HepG2 (cell line): ENCODE data around the gene TTC19. TPM values are rescaled to one million over a fixed set of nuclear protein-coding genes. Genes with fewer than 3 reads are reported as not detected.

Experiments
- CTCF ChIP-seq: sonication (generic); formaldehyde crosslinking; IDR thresholded peaks from 2 replicates; pipeline ENCODE4 v1.5.0; 2020; ENCODE audit warnings: mild to moderate bottlenecking, missing genetic modification reagents, moderate library complexity
- ELF4 ChIP-seq: sonication (generic); formaldehyde crosslinking; IDR thresholded peaks from 2 replicates; pipeline ENCODE4 v1.5.0; 2020; ENCODE audit warnings: missing genetic modification reagents, mild to moderate bottlenecking, moderate library complexity, borderline replicate concordance
- GPBP1L1 ChIP-seq: sonication (generic); formaldehyde crosslinking; IDR thresholded peaks from 2 replicates; pipeline ENCODE4 v1.5.0; 2020; ENCODE audit warnings: mild to moderate bottlenecking, missing genetic modification reagents
- MBD4 ChIP-seq: IDR thresholded peaks from 2 replicates; pipeline ENCODE4 v1.6.1; 2012; ENCODE audit warnings: low read length, inconsistent platforms, borderline replicate concordance
- NCOA5 ChIP-seq: sonication (generic); formaldehyde crosslinking; IDR thresholded peaks from 2 replicates; pipeline ENCODE4 v1.4.0; 2020; ENCODE audit warnings: missing genetic modification reagents
- NFE2L1 ChIP-seq: sonication (generic); formaldehyde crosslinking; IDR thresholded peaks from 2 replicates; pipeline ENCODE4 v1.4.0; 2020; ENCODE audit warnings: missing genetic modification reagents, mild to moderate bottlenecking, borderline replicate concordance
- NFKBIZ ChIP-seq: IDR thresholded peaks from 2 replicates; pipeline ENCODE4 v1.6.1; 2018; ENCODE audit warnings: missing genetic modification reagents, missing compliant biosample characterization
- NKX3-1 ChIP-seq: sonication (generic); formaldehyde crosslinking; IDR thresholded peaks from 2 replicates; pipeline ENCODE4 v1.5.0; 2020; ENCODE audit warnings: missing genetic modification reagents
- PAX8 ChIP-seq: sonication (generic); formaldehyde crosslinking; IDR thresholded peaks from 2 replicates; pipeline ENCODE4 v1.8.0; 2022; ENCODE audit warnings: mild to moderate bottlenecking, missing genetic modification reagents, borderline replicate concordance
- RAD51 ChIP-seq: fragments of 450-650 bp; IDR thresholded peaks from 2 replicates; pipeline ENCODE4 v1.6.1; 2016; ENCODE audit warnings: borderline replicate concordance
- SYNCRIP ChIP-seq: fragments of 200-400 bp; formaldehyde crosslinking; IDR thresholded peaks from 2 replicates; pipeline ENCODE4 v1.6.1; 2018; ENCODE audit warnings: mild to moderate bottlenecking, low read depth, low read length; ENCODE audit not compliant: insufficient read depth
- TAF1 ChIP-seq: sonication (generic); formaldehyde crosslinking; IDR thresholded peaks from 2 replicates; pipeline ENCODE4 v1.4.0; 2020; ENCODE audit warnings: missing genetic modification reagents
- THRA ChIP-seq: sonication (generic); formaldehyde crosslinking; IDR thresholded peaks from 2 replicates; pipeline ENCODE4 v1.4.0; 2020; ENCODE audit warnings: missing genetic modification reagents, borderline replicate concordance
- USF2 ChIP-seq, 2 experiments: sonication (generic) in 1 of 2; formaldehyde crosslinking in 1 of 2; IDR thresholded peaks; 2 replicates each; pipeline versions ENCODE4 v1.5.1 to v1.6.1; 2011 to 2020; ENCODE audit warnings: borderline replicate concordance in 1 of 2, low read depth in 1 of 2, low read length in 1 of 2, mild to moderate bottlenecking in 1 of 2, missing genetic modification reagents in 1 of 2, moderate library complexity in 1 of 2
- ZBTB7A ChIP-seq: sonication (generic); formaldehyde crosslinking; IDR thresholded peaks from 2 replicates; pipeline ENCODE4 v1.8.0; 2022; ENCODE audit warnings: mild to moderate bottlenecking, missing genetic modification reagents
- ZC3H13 ChIP-seq: sonication (generic); formaldehyde crosslinking; IDR thresholded peaks from 2 replicates; pipeline ENCODE4 v1.8.1; 2023; ENCODE audit warnings: mild to moderate bottlenecking, missing genetic modification reagents, moderate library complexity
- ZMYM3 ChIP-seq: sonication (generic); formaldehyde crosslinking; IDR thresholded peaks from 2 replicates; pipeline ENCODE4 v1.5.1; 2020; ENCODE audit warnings: mild to moderate bottlenecking, missing genetic modification reagents
- ZNF232 ChIP-seq: sonication (generic); formaldehyde crosslinking; IDR thresholded peaks from 2 replicates; pipeline ENCODE4 v1.4.0; 2020; ENCODE audit warnings: missing genetic modification reagents, borderline replicate concordance
- ZNF383 ChIP-seq: sonication (generic); formaldehyde crosslinking; IDR thresholded peaks from 2 replicates; pipeline ENCODE4 v1.4.0; 2020; ENCODE audit warnings: missing genetic modification reagents, mild to moderate bottlenecking, borderline replicate concordance
- ZNF660 ChIP-seq: sonication (generic); formaldehyde crosslinking; IDR thresholded peaks from 2 replicates; pipeline ENCODE4 v1.5.1; 2020; ENCODE audit warnings: mild to moderate bottlenecking, low read depth, missing genetic modification reagents, borderline replicate concordance
- polyA plus RNA-seq, 8 experiments: library from polyadenylated mRNA; depleted of rRNA in 3 of 8; stranded (reverse) in 7 of 8; unstranded in 1 of 8; fragments of >200 nt; fragmentation: Illumina TruSeq in 4 of 8; extraction: Trizol in 4 of 8; gene quantifications; 2 replicates each; pipeline versions ENCODE4 v1.2.1 to v1.2.3, GENCODE V29; 2011 to 2016; ENCODE audit warnings: low read depth in 4 of 8, missing spikeins in 1 of 8, mixed read lengths in 1 of 8; ENCODE audit not compliant: insufficient read depth in 1 of 8
- total RNA-seq, 5 experiments: library from RNA; depleted of rRNA; stranded (reverse); fragments of >200 nt; fragmentation: Illumina TruSeq; extraction: Trizol; gene quantifications; 2 replicates each; pipeline ENCODE4 v1.2.3, GENCODE V29; 2016; ENCODE audit warnings: low read depth in 1 of 5

TTC19 gene
- total and polyA plus RNA-seq, 2 of the 13 experiments (the other 11 are each of a cell fraction or from before 2014, with no cell fraction given) = 4.4 to 24.3 TPM

- TF ChIP-seq ZBTB7A (peak; percentile 62), NKX3-1 (CRISPR knock-in tag) (peak; percentile 85), SYNCRIP (no peak), CTCF (peak; percentile 69), ZC3H13 (peak; percentile 95), ZNF232 (CRISPR knock-in tag) (no peak), ELF4 (CRISPR knock-in tag) (no peak), USF2 (IDR thresholded peaks at IDR 0.05; ENCODE audit: low read depth, low read length) (no peak), USF2 (CRISPR knock-in tag; IDR thresholded peaks at IDR 0.05; ENCODE audit: borderline replicate concordance) (no peak), TAF1 (CRISPR knock-in tag) (peak; percentile 99), RAD51 (no peak), NCOA5 (CRISPR knock-in tag) (no peak), THRA (CRISPR knock-in tag) (peak; percentile 84; the same call in 1 of the 2 replicates), ZNF383 (no peak), PAX8 (CRISPR knock-in tag) (no peak), GPBP1L1 (CRISPR knock-in tag) (no peak), NFKBIZ (CRISPR knock-in tag) (peak; percentile 58), ZNF660 (CRISPR knock-in tag) (no peak), ZMYM3 (CRISPR knock-in tag) (peak; percentile 65; the same call in 1 of the 2 replicates), MBD4 (no peak), NFE2L1 (no peak)
These were observed at the start of gene TTC19, which contains the start of gene ZSWIM7 (continued) for GRCh38 chr17:15999141-15999973.
